ENCODE data around the gene ABHD2.

DNA sequence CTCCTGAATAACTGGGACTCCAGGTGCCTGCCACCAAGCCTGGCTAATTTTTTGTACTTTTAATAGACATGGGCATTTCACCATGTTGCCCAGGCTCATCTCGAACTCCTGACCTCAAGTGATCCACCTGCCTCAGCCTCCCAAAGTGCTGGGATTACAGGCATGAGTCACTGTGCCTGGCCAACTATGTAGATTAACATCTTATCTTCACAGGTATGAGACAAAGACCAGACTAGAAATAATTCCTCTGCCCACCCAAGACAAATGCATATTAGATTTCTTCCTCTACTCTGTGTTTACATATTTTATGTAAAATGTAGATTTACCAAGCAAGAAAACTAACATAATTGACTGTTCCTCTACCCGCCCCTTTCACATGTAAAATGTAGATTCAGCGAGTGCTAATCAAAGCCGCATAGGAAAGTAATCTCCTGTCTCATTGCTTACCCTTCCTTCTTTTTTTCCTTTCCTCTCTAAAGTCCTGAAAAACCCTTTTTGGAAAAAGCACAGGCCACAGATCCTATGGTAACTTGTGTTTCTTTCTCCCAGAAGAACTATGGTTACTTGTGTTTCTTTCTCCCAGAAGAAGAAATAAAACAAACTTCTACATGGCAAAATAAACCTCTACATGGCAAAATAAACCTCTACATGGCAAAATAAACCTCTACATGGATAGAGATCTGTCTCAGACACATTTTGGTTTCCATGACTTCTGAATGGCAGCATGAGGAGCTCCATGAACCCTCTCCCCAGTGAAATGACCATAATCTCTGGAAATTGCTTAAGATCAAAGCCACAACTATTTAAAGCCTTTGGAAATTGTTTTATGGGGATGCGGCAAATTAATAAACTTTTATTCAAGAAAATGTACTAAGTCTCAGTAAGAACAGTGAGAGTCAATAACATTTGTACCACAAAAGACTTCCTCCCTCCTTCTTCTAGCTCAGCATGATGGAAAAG, 9.1 kb upstream of the ABHD2 start:
- TF ChIP-seq POLR2AphosphoS5 (IDR thresholded peaks at IDR 0.05) (no peak), CTCF (IDR thresholded peaks at IDR 0.05) (no peak), POLR2A (IDR thresholded peaks at IDR 0.05) (no peak), EP300 (IDR thresholded peaks at IDR 0.05; ENCODE audit: low read depth) (no peak)
